Sigmoid colon (tissue), 4 donors: ENCODE results near the gene ALG12.

Experiments
- POLR2AphosphoS5 ChIP-seq, 4 donors: sonication (generic); formaldehyde crosslinking; IDR thresholded peaks; one replicate each; pipeline ENCODE4 v1.6.1; 2017; ENCODE audit warnings: antibody characterized with exemption in 4 of 4
- TF ChIP-seq, protein P1 (sequence below), 4 experiments: fragments of 450-650 bp in 3 of 4; fragments of 200-600 bp in 1 of 4; IDR thresholded peaks; one replicate each; pipeline ENCODE4 v1.5.1; 2016 to 2019; ENCODE audit warnings: antibody characterized with exemption in 4 of 4, mild to moderate bottlenecking in 3 of 4, moderate library complexity in 2 of 4

DNA sequence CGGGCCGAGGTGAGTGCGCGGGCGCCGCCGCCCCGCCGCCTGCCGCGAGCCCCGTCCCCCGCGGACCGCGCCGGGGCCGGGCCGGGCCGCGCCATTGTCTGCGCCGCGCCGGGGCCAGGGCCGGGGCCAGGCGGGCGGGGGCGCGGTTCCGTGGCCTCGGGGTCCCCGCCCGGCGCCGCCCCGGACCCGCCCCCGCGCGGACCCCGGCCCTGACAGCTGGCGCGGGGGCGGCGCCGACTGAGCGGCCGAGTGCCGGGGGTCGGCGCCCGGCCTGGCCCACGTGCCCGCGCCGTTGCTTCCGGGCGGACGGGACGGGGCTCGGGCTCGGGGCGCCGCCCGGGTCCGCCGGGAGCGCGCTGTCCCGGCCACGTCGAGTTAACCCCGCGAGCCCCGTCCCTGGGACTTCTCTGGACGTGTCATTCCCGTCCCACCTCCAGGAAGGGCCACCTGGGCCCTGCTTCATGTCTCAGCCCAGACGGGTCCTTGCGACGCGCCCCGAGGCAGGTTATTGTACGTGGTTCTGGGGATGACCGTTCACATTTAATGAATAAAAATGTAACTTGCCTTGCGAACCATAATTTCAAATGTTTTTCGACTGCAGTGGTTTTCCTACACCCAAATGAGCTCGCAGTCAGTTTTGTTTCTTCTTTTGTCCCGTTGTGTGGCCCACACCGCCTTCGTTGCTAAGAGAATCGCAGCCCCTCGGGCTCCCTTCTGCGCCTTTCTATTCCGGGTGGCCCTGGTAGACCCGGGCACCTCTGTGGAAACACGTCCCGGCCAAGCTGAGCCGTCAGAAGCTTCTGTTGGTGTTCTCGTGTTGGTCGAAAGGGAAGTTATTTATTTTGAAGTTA is 64.0 kb downstream of the ALG12 start:
- TF ChIP-seq, protein P1, sequence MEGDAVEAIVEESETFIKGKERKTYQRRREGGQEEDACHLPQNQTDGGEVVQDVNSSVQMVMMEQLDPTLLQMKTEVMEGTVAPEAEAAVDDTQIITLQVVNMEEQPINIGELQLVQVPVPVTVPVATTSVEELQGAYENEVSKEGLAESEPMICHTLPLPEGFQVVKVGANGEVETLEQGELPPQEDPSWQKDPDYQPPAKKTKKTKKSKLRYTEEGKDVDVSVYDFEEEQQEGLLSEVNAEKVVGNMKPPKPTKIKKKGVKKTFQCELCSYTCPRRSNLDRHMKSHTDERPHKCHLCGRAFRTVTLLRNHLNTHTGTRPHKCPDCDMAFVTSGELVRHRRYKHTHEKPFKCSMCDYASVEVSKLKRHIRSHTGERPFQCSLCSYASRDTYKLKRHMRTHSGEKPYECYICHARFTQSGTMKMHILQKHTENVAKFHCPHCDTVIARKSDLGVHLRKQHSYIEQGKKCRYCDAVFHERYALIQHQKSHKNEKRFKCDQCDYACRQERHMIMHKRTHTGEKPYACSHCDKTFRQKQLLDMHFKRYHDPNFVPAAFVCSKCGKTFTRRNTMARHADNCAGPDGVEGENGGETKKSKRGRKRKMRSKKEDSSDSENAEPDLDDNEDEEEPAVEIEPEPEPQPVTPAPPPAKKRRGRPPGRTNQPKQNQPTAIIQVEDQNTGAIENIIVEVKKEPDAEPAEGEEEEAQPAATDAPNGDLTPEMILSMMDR (IDR thresholded peaks at IDR 0.05) = no peak
- peak in 1 of 4 donors; percentile 9 for TF ChIP-seq POLR2AphosphoS5 (IDR thresholded peaks at IDR 0.05)
